A673 (cell line): ENCODE data around the gene LRTM2. TPM values are rescaled to one million over a fixed set of nuclear protein-coding genes. Genes with fewer than 3 reads are reported as not detected.
"Not testable (repeated sequence)": the region's sequence is repeated elsewhere in the genome, so short reads cannot be mapped to it uniquely, and the experiment has no call there.

Experiments used
- BruUV-seq: library from RNA; stranded (reverse); fragments of 400-500 nt; replicated peaks from 2 replicates; lab custom pipeline; 2021; lab: Mats Ljungman, UMichigan
- CTCF ChIA-PET: fragments of 300-600 bp; sonication (Branson Sonifier 250); formaldehyde crosslinking; loops from one replicate; lab custom pipeline; 2022; ENCODE audit warnings: antibody characterized with exemption; lab: Charles Lee
- POLR2A ChIA-PET: fragments of 300-600 bp; sonication (Branson Sonifier 250); formaldehyde crosslinking; loops from one replicate; lab custom pipeline; 2022; ENCODE audit warnings: antibody characterized with exemption; ENCODE audit not compliant: low non-redundant PET; lab: Charles Lee
- DNase-seq: peaks from one replicate; pipeline ENCODE4 v3.0.0-alpha.2; 2015; ENCODE audit warnings: low spot score
- H3K27ac ChIP-seq: fragments of 200-600 bp; sonication (generic); 2 replicates; pipeline ENCODE4 v1.5.1; 2016; ENCODE audit warnings: mixed run types, low read depth, mild to moderate bottlenecking, mixed read lengths, antibody characterized with exemption, low read length; ENCODE audit not compliant: poor library complexity, severe bottlenecking
- H3K27me3 ChIP-seq: fragments of 200-600 bp; sonication (generic); replicated peaks from 2 replicates; pipeline ENCODE4 v1.6.1; 2017; ENCODE audit warnings: mixed run types, low read depth, mild to moderate bottlenecking, mixed read lengths, antibody characterized with exemption, low read length; ENCODE audit not compliant: insufficient read depth, poor library complexity
- H3K36me3 ChIP-seq: fragments of 200-600 bp; sonication (generic); 2 replicates; pipeline ENCODE4 v1.6.1; 2016; ENCODE audit warnings: mixed run types, mild to moderate bottlenecking, mixed read lengths, antibody characterized with exemption, low read length; ENCODE audit not compliant: insufficient read depth, poor library complexity, severe bottlenecking
- H3K4me1 ChIP-seq: fragments of 200-600 bp; sonication (generic); 2 replicates; pipeline ENCODE4 v1.6.1; 2017; ENCODE audit warnings: mixed run types, mild to moderate bottlenecking, mixed read lengths, antibody characterized with exemption, low read length; ENCODE audit not compliant: insufficient read depth, poor library complexity, severe bottlenecking
- H3K4me3 ChIP-seq: fragments of 200-600 bp; sonication (generic); 2 replicates; pipeline ENCODE4 v1.5.1; 2016; ENCODE audit warnings: low read depth, mixed run types, mild to moderate bottlenecking, mixed read lengths, low read length; ENCODE audit not compliant: poor library complexity, severe bottlenecking
- H3K9me3 ChIP-seq: fragments of 200-600 bp; sonication (generic); 2 replicates; pipeline ENCODE4 v1.6.1; 2016; ENCODE audit warnings: mixed run types, low read depth, mild to moderate bottlenecking, mixed read lengths, antibody characterized with exemption, low read length; ENCODE audit not compliant: poor library complexity, severe bottlenecking
- EZH2 ChIP-seq: fragments of 200-600 bp; sonication (generic); IDR thresholded peaks from 2 replicates; pipeline ENCODE4 v1.6.1; 2017; ENCODE audit warnings: borderline replicate concordance, low read depth, mild to moderate bottlenecking, mixed read lengths, antibody characterized with exemption, low read length; ENCODE audit not compliant: poor library complexity, severe bottlenecking
- intact Hi-C: fragments of 100-400 bp; cut with micrococcal nuclease; formaldehyde crosslinking; loops from one replicate; pipeline ENCODE4 v1.10.0; 2022; ENCODE audit not compliant: unreplicated experiment
- total RNA-seq: library from RNA; stranded (reverse); gene quantifications from 2 replicates; pipeline ENCODE4 v1.2.3, GENCODE V29; 2021
- TF ChIP-seq, protein P1 (sequence below): fragments of 300-800, 200-600 bp; sonication (generic); conservative IDR thresholded peaks from 2 replicates; pipeline ENCODE4 v1.5.1; 2017; ENCODE audit warnings: low read depth, mild to moderate bottlenecking, antibody characterized with exemption, low read length, moderate library complexity, mixed read lengths

Gene LRTM2
- total RNA-seq, 1 experiment from 2014 or later = not detected

DNA sequence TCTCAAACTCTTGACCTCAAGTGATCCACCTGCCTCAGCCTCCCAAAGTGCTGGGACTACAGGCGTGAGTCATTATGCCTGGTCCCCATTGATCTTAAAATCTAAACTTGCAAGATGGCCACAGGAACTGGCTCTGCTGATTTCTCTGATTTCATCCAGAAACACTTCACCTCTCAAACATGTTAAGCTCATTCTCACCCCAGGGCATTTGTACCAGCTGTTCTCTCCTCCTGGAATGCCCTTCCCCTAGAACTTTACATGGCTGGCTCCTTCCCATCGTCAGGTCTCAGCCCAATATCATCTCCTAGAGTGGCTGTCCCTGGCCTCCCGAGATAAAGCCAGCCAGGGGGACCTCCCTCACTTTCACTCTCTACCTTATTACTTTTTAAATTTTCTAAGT lies 5.3 kb upstream of the LRTM2 start:
- TF ChIP-seq EZH2 = no peak
- TF ChIP-seq, protein P1, sequence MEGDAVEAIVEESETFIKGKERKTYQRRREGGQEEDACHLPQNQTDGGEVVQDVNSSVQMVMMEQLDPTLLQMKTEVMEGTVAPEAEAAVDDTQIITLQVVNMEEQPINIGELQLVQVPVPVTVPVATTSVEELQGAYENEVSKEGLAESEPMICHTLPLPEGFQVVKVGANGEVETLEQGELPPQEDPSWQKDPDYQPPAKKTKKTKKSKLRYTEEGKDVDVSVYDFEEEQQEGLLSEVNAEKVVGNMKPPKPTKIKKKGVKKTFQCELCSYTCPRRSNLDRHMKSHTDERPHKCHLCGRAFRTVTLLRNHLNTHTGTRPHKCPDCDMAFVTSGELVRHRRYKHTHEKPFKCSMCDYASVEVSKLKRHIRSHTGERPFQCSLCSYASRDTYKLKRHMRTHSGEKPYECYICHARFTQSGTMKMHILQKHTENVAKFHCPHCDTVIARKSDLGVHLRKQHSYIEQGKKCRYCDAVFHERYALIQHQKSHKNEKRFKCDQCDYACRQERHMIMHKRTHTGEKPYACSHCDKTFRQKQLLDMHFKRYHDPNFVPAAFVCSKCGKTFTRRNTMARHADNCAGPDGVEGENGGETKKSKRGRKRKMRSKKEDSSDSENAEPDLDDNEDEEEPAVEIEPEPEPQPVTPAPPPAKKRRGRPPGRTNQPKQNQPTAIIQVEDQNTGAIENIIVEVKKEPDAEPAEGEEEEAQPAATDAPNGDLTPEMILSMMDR = no peak
- no peak overlapping the region for H3K27ac ChIP-seq
- no peaks in the 10 kb centered on the region for H3K36me3 ChIP-seq
- no peaks in the 10 kb centered on the region for H3K9me3 ChIP-seq
- DNase-seq = no peak
- H3K4me1 ChIP-seq = no peaks in the 10 kb centered on the region
- POLR2A ChIA-PET = no interaction called here
- no peak overlapping the region for H3K4me3 ChIP-seq
- H3K27me3 ChIP-seq = peaks cover 9% of the 10 kb centered on the region
- CTCF ChIA-PET = no interaction called here
- intact Hi-C loops = no loop called here
- no TSS peak for BruUV-seq

DNA sequence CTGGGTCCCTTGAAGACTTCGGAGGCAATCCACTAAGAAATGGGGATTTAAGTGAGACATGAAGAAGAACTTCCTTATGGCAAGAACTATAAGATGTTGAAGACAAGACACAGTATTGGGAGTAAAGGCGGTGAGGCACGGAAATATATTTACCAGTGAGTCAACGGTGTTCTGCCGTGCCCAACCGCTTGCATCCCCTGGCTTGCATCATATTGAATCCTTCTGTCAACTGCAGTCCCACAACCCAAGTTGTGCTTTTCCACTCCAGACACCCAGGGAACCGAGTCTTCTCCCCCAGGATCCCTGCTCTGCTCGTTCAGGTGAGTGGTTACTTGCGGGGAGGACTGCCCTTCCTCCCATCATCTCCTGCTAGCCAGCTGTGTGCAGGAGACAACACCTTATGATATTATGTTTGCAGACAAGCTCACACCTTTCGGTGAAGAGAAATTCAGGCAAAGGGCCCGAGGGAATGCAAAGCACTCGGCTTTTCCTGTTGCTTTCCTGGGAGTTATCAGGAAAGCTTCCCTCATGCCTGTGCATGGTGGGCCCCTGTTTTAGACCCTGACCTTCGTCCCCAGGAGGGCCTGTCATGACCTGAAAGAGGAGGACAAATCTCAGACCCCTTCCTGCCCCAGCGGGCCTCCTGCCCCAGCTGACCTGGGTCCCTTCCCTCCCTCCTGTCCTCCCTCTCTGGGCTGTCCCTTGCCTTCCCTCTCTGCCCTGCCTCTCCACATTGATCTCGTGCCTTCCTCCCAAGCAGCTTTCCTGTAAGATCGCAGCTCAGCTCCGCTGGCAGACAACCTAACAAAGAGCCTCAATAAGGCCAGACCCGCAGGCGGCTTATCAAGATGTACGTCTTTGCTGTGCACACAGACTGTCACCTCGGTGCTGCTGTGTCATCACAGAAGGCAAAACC lies 4.3 kb upstream of the LRTM2 start:
- no peak overlapping the region for H3K4me3 ChIP-seq
- ChIA-PET CTCF (no interaction called here), POLR2A (interaction anchor here (0.6 kb wide), 1 partner anchor 604 kb away, joined by 3 read pairs; no protein-coding TSS in a partner anchor)
- H3K27ac ChIP-seq = no peak overlapping the region
- intact Hi-C loops = no loop called here
- H3K9me3 ChIP-seq = no peaks in the 10 kb centered on the region
- no peak for DNase-seq
- BruUV-seq = no TSS peak
- no peaks in the 10 kb centered on the region for H3K36me3 ChIP-seq
- H3K4me1 ChIP-seq = no peaks in the 10 kb centered on the region
- TF ChIP-seq, protein P1 = no peak
- TF ChIP-seq EZH2 = no peak
- peaks cover 18% of the 10 kb centered on the region for H3K27me3 ChIP-seq

DNA sequence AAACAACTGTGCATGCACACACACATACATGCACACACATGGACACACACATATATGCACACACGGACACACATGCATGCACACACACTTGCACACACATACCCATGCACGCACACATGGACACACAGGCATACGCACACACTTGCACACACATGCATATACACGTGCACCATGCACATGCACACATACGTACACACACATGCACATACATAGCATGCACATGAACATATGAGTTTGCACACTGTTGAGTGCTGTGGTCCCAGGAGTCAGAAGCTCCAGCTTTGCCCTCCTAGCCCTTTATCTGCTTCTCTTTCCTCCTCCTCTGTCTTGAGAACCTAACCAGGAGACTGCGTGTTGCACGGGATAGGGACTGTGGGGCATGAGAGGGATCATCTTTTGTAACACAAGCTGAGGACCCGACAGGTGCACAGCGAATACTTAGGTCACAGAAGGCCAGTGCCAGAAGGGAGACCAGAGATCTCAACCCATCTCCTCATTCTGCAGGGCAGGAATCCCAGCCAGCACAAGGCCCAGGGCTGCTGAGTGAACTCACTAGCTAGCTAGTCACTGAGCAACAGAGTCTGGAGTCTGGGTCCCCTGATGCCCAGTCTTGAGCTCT lies 3.5 kb upstream of the LRTM2 start:
- intact Hi-C loops = no loop called here
- Histone ChIP-seq H3K36me3 (no peaks in the 10 kb centered on the region), H3K27ac (no peak overlapping the region), H3K9me3 (no peaks in the 10 kb centered on the region), H3K27me3 (peaks cover 18% of the 10 kb centered on the region), H3K4me1 (no peaks in the 10 kb centered on the region), H3K4me3 (no peak overlapping the region)
- no TSS peak for BruUV-seq
- DNase-seq = no peak
- CTCF ChIA-PET = no interaction called here
- POLR2A ChIA-PET = no interaction called here
- TF ChIP-seq EZH2 = no peak
- TF ChIP-seq, protein P1 = no peak

DNA sequence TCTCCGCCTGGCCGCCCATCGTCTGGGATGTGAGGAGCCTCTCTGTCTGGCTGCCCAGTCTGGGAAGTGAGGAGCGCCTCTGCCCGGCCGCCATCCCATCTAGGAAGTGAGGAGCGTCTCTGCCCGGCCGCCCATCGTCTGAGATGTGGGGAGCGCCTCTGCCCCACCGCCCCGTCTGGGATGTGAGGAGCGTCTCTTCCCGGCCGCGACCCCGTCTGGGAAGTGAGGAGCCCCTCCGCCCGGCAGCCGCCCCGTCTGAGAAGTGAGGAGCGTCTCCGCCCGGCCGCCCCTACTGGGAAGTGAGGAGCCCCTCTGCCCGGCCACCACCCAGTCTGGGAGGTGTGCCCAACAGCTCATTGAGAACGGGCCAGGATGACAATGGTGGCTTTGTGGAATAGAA lies 2.4 kb upstream of the LRTM2 start:
- peaks cover 18% of the 10 kb centered on the region for H3K27me3 ChIP-seq
- BruUV-seq, DNase-seq, intact Hi-C loops, H3K27ac ChIP-seq, H3K4me3 ChIP-seq, H3K4me1 ChIP-seq, POLR2A ChIA-PET, H3K36me3 ChIP-seq, CTCF ChIA-PET, H3K9me3 ChIP-seq: not testable (repeated sequence)
